ENCODE results near the gene GSTCD. TPM values are rescaled to one million over a fixed set of nuclear protein-coding genes. Genes with fewer than 3 reads are reported as not detected.
A peak's percentile ranks its signal among the peaks of the same experiment; 100 is the strongest.

The GSTCD gene
- total and polyA plus RNA-seq, 2 experiments from 2014 or later: 11.3 to 39.1 TPM

- TF ChIP-seq, protein P1, sequence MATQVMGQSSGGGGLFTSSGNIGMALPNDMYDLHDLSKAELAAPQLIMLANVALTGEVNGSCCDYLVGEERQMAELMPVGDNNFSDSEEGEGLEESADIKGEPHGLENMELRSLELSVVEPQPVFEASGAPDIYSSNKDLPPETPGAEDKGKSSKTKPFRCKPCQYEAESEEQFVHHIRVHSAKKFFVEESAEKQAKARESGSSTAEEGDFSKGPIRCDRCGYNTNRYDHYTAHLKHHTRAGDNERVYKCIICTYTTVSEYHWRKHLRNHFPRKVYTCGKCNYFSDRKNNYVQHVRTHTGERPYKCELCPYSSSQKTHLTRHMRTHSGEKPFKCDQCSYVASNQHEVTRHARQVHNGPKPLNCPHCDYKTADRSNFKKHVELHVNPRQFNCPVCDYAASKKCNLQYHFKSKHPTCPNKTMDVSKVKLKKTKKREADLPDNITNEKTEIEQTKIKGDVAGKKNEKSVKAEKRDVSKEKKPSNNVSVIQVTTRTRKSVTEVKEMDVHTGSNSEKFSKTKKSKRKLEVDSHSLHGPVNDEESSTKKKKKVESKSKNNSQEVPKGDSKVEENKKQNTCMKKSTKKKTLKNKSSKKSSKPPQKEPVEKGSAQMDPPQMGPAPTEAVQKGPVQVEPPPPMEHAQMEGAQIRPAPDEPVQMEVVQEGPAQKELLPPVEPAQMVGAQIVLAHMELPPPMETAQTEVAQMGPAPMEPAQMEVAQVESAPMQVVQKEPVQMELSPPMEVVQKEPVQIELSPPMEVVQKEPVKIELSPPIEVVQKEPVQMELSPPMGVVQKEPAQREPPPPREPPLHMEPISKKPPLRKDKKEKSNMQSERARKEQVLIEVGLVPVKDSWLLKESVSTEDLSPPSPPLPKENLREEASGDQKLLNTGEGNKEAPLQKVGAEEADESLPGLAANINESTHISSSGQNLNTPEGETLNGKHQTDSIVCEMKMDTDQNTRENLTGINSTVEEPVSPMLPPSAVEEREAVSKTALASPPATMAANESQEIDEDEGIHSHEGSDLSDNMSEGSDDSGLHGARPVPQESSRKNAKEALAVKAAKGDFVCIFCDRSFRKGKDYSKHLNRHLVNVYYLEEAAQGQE (IDR thresholded peaks at IDR 0.05; ENCODE audit: unreplicated experiment): no peak
- TF ChIP-seq CREB1 (CRISPR knock-in tag; IDR thresholded peaks at IDR 0.05; ENCODE audit: low read depth) (no peak), EZH2phosphoT487 (IDR thresholded peaks at IDR 0.05; ENCODE audit: unreplicated experiment) (no peak), JUNB (IDR thresholded peaks at IDR 0.05; ENCODE audit: unreplicated experiment) (no peak), POLR2AphosphoS5 (IDR thresholded peaks at IDR 0.05; ENCODE audit: low read depth) (no peak), STAT1 (IDR thresholded peaks at IDR 0.05; ENCODE audit: unreplicated experiment) (no peak), ZNF114 (CRISPR knock-in tag; IDR thresholded peaks at IDR 0.05) (no peak), EZH2 (IDR thresholded peaks at IDR 0.05; ENCODE audit: low read depth, unreplicated experiment) (no peak), ZNF331 (CRISPR knock-in tag; IDR thresholded peaks at IDR 0.05; ENCODE audit: low read depth) (no peak), ZNF462 (CRISPR knock-in tag; IDR thresholded peaks at IDR 0.05) (no peak), NANOG (IDR thresholded peaks at IDR 0.05; ENCODE audit: borderline replicate concordance) (no peak), ETS1 (IDR thresholded peaks at IDR 0.05) (no peak)
- TF ChIP-seq, protein P2, sequence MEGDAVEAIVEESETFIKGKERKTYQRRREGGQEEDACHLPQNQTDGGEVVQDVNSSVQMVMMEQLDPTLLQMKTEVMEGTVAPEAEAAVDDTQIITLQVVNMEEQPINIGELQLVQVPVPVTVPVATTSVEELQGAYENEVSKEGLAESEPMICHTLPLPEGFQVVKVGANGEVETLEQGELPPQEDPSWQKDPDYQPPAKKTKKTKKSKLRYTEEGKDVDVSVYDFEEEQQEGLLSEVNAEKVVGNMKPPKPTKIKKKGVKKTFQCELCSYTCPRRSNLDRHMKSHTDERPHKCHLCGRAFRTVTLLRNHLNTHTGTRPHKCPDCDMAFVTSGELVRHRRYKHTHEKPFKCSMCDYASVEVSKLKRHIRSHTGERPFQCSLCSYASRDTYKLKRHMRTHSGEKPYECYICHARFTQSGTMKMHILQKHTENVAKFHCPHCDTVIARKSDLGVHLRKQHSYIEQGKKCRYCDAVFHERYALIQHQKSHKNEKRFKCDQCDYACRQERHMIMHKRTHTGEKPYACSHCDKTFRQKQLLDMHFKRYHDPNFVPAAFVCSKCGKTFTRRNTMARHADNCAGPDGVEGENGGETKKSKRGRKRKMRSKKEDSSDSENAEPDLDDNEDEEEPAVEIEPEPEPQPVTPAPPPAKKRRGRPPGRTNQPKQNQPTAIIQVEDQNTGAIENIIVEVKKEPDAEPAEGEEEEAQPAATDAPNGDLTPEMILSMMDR (conservative IDR thresholded peaks at IDR 0.05; ENCODE audit: low read depth in 2 of 2): no peak
- no peaks in the 10 kb centered on the region for H3K4me1 ChIP-seq (ENCODE audit: insufficient read depth)
- no peaks in the 10 kb centered on the region for H4K20me1 ChIP-seq (replicated peaks; ENCODE audit: insufficient read depth)
- Mint-ChIP-seq H3K27me3 (ENCODE audit: insufficient read depth, low read depth, poor library complexity) (peaks cover 4% of the 10 kb centered on the region), H3K36me3 (ENCODE audit: low read depth) (peaks cover 17% of the 10 kb centered on the region), H3K4me1 (no peaks in the 10 kb centered on the region; the same call in 2 of the 3 replicates), H3K27ac (0 out of 2 replicates have a peak overlapping the region, but pooled peaks have one; percentile 73), H3K4me3 (no peak overlapping the region), H3K9me3 (no peaks in the 10 kb centered on the region)
- no peaks in the 10 kb centered on the region for H3K79me2 ChIP-seq (replicated peaks; ENCODE audit: insufficient read depth)
- ATAC-seq (no peak), DNase-seq (ENCODE audit: low spot score) (no peak)
- no peak overlapping the region for H3K4me2 ChIP-seq
- no peaks in the 10 kb centered on the region for H3K36me3 ChIP-seq (ENCODE audit: insufficient read depth)
- H3F3A ChIP-seq (replicated peaks; ENCODE audit: low read depth): no peaks in the 10 kb centered on the region
- H3K27ac ChIP-seq (ENCODE audit: low read depth): no peak overlapping the region
- no peaks in the 10 kb centered on the region for H3K27me3 ChIP-seq (ENCODE audit: insufficient read depth)
- H3K4me3 ChIP-seq: no peak overlapping the region
- H2AFZ ChIP-seq: no peak overlapping the region
- no peaks in the 10 kb centered on the region for H3K9me2 ChIP-seq (ENCODE audit: insufficient read depth)
Observed at GRCh38 chr4:105831189-105831588, 122.6 kb downstream of the GSTCD start.

Measured in GM23338 (cell line).